K562 (cell line): ENCODE data around the gene TNKS2. TPM values are rescaled to one million over a fixed set of nuclear protein-coding genes. Genes with fewer than 3 reads are reported as not detected.

Source experiments
- ATAC-seq: fragments of 200-7000 bp; cut with Tn5 transposase; 3 replicates; pipeline ENCODE4 v1.9.1; 2020; ENCODE audit warnings: moderate library complexity
- BruUV-seq: library from RNA; stranded (reverse); fragments of 400-500 nt; replicated peaks from 2 replicates; lab custom pipeline; 2021; lab: Mats Ljungman, UMichigan
- CTCF ChIA-PET: fragments of 300-600 bp; formaldehyde crosslinking; extraction: SDS; loops from one replicate; lab custom pipeline; 2021; ENCODE audit warnings: low intra/inter-chr PET ratio; lab: Yijun Ruan, JAX
- POLR2A ChIA-PET: fragments of 300-600, 350-650 bp; sonication (Branson Sonifier 250); formaldehyde crosslinking; extraction: SDS; loops from one replicate; lab custom pipeline; 2021; ENCODE audit warnings: antibody characterized with exemption, inconsistent platforms; lab: Yijun Ruan, JAX
- DNase-seq, 4 experiments: peaks; one replicate each; pipeline versions ENCODE4 v3.0.0 to v3.0.0-alpha.2; 2011 to 2018; ENCODE audit warnings: low spot score in 3 of 4, mixed read lengths in 3 of 4; ENCODE audit errors: extremely low read depth in 1 of 4
- FAIRE-seq: peaks from 2 replicates; lab custom pipeline; 2011; peaks lifted over from hg19 to GRCh38; lab: Jason Lieb, UNC
- H2AFZ ChIP-seq: 2 replicates; pipeline ENCODE4 v1.6.0; 2011; ENCODE audit warnings: low read depth, low read length, control low read depth, inconsistent platforms
- H3K27ac ChIP-seq: fragments of 200-600 bp; 3 replicates; pipeline ENCODE4 v1.8.0; 2011; ENCODE audit warnings: low read depth, mild to moderate bottlenecking, control low read depth, inconsistent platforms, low read length, moderate library complexity, mixed read lengths; ENCODE audit errors: extremely low read depth
- H3K27me3 ChIP-seq, 2 experiments: fragments of 300-600 bp in 1 of 2; 2 replicates in 1 of 2; 3 replicates in 1 of 2; pipeline versions ENCODE4 v1.6.0 to v1.8.0; 2011; ENCODE audit warnings: inconsistent platforms in 2 of 2, low read length in 2 of 2, mild to moderate bottlenecking in 1 of 2, mixed read lengths in 1 of 2, moderate library complexity in 1 of 2; ENCODE audit not compliant: control insufficient read depth in 2 of 2, insufficient read depth in 2 of 2
- H3K36me3 ChIP-seq: fragments of 300-600 bp; 3 replicates; pipeline ENCODE4 v1.8.0; 2011; ENCODE audit warnings: mild to moderate bottlenecking, low read length, inconsistent platforms; ENCODE audit not compliant: control insufficient read depth, insufficient read depth
- H3K4me1 ChIP-seq, 2 experiments: fragments of 200-600 bp in 1 of 2; replicated peaks in 1 of 2; 2 replicates in 1 of 2; 3 replicates in 1 of 2; pipeline versions ENCODE4 v1.5.1 to v1.8.0; 2011; ENCODE audit warnings: inconsistent platforms in 2 of 2, low read length in 2 of 2, mild to moderate bottlenecking in 1 of 2, mixed read lengths in 1 of 2, moderate library complexity in 1 of 2; ENCODE audit not compliant: control insufficient read depth in 2 of 2, insufficient read depth in 2 of 2
- H3K4me2 ChIP-seq: 2 replicates; pipeline ENCODE4 v1.6.1; 2011; ENCODE audit warnings: low read length, control low read depth, inconsistent platforms, mixed read lengths; ENCODE audit not compliant: insufficient read depth
- H3K4me3 ChIP-seq: fragments of 200-600 bp; sonication (generic), shearing (Covaris generic); 2 replicates; pipeline ENCODE4 v1.5.1; 2016; ENCODE audit warnings: control low read depth, inconsistent platforms
- H3K79me2 ChIP-seq: fragments of 200-600 bp; 3 replicates; pipeline ENCODE4 v1.8.0; 2011; ENCODE audit warnings: low read length, inconsistent platforms; ENCODE audit not compliant: control insufficient read depth, insufficient read depth
- H3K9ac ChIP-seq, 2 experiments: 2 replicates each; pipeline versions ENCODE4 v1.6.0 to v1.6.1; 2011; ENCODE audit warnings: low read depth in 2 of 2, low read length in 2 of 2, control low read depth in 1 of 2, inconsistent platforms in 1 of 2, mild to moderate bottlenecking in 1 of 2, mixed read lengths in 1 of 2; ENCODE audit not compliant: insufficient read depth in 1 of 2
- H3K9me1 ChIP-seq: one replicate; pipeline ENCODE4 v1.6.0; 2011; ENCODE audit warnings: inconsistent platforms, mild to moderate bottlenecking, low read length, moderate library complexity; ENCODE audit not compliant: control insufficient read depth, insufficient read depth
- H3K9me3 ChIP-seq: replicated peaks from 2 replicates; pipeline ENCODE4 v1.5.1; 2011; ENCODE audit warnings: low read depth, low read length, inconsistent platforms; ENCODE audit not compliant: control insufficient read depth, insufficient read depth
- H4K20me1 ChIP-seq: replicated peaks from 2 replicates; pipeline ENCODE4 v1.6.1; 2011; ENCODE audit warnings: low read length, inconsistent platforms, mixed read lengths; ENCODE audit not compliant: control insufficient read depth, insufficient read depth
- CHD4 ChIP-seq: fragments of 200-600 bp; sonication (generic); IDR thresholded peaks from 3 replicates; pipeline ENCODE4 v1.6.1; 2012; ENCODE audit warnings: low read depth, mild to moderate bottlenecking, mixed read lengths, low read length, inconsistent platforms; ENCODE audit not compliant: insufficient read depth, insufficient replicate concordance, poor library complexity, severe bottlenecking
- DACH1 ChIP-seq: fragments of 450-650 bp; IDR thresholded peaks from 2 replicates; pipeline ENCODE4 v1.6.1; 2018; ENCODE audit not compliant: partially characterized antibody
- DIDO1 ChIP-seq: fragments of 450-650 bp; IDR thresholded peaks from 2 replicates; pipeline ENCODE4 v1.6.1; 2016; ENCODE audit warnings: low read depth, missing biosample characterization, missing genetic modification characterization
- FOXK2 ChIP-seq, 2 experiments: fragments of 450-650 bp; IDR thresholded peaks in 1 of 2; conservative IDR thresholded peaks in 1 of 2; 2 replicates each; pipeline ENCODE4 v1.6.1; 2016; ENCODE audit warnings: low read depth in 2 of 2, mild to moderate bottlenecking in 1 of 2
- MCM5 ChIP-seq: fragments of 450-650 bp; IDR thresholded peaks from 2 replicates; pipeline ENCODE4 v1.6.1; 2016; ENCODE audit warnings: low read depth
- ZEB2 ChIP-seq: fragments of 450-650 bp; IDR thresholded peaks from 2 replicates; pipeline ENCODE4 v1.6.1; 2016
- ZNF41 ChIP-seq: fragments of 250-450 bp; sonication (Bioruptor Pico); conservative IDR thresholded peaks from 2 replicates; pipeline ENCODE4 v1.4.0; 2020; ENCODE audit warnings: mild to moderate bottlenecking
- WGBS: fragments of 100-300 bp; shearing (Covaris generic); methylation state at CpG from one replicate; pipeline ENCODE4 v1.1.6; 2016; ENCODE audit warnings: low coverage, mixed read lengths; ENCODE audit not compliant: insufficient coverage; ENCODE audit errors: missing lambda C conversion rate; 5-methylcytosine and 5-hydroxymethylcytosine counted together
- in situ Hi-C: fragments of 300-500 bp; cut with MboI; formaldehyde crosslinking; loops from 4 replicates; pipeline ENCODE4 v1.15.0; 2018; ENCODE audit warnings: inconsistent platforms, mixed read lengths
- intact Hi-C: fragments of 100-400 bp; cut with micrococcal nuclease; formaldehyde crosslinking; loops from 2 replicates; pipeline ENCODE4 v1.14.2; 2022
- polyA plus RNA-seq, 8 experiments: library from polyadenylated mRNA; depleted of rRNA in 4 of 8; stranded (reverse) in 5 of 8; unstranded in 3 of 8; fragments of >200 nt; fragmentation: Nextera tagmentation in 2 of 8; fragmentation: Illumina TruSeq in 1 of 8; extraction: Ambion mirVana in 2 of 8; extraction: Trizol in 1 of 8; gene quantifications; 2 replicates each; pipeline versions ENCODE4 v1.2.1 to v1.2.3, GENCODE V29; 2011 to 2014; ENCODE audit warnings: inconsistent platforms in 1 of 8, missing spikeins in 1 of 8
- total RNA-seq, 7 experiments: library from RNA; depleted of rRNA in 6 of 7; stranded (reverse); fragments of >200 nt in 6 of 7; fragmentation: Illumina TruSeq in 2 of 7; extraction: Trizol in 2 of 7; gene quantifications; 2 replicates each; pipeline versions ENCODE4 v1.2.1 to v1.2.3, GENCODE V29; 2011 to 2021; ENCODE audit warnings: low replicate concordance in 1 of 7
- TF ChIP-seq, protein P1 (sequence below): sonication (generic); formaldehyde crosslinking; IDR thresholded peaks from 2 replicates; pipeline ENCODE4 v1.8.0; 2022; ENCODE audit warnings: mild to moderate bottlenecking, missing genetic modification reagents
- TF ChIP-seq, protein P2 (sequence below): fragments of 250-450 bp; sonication (Bioruptor Pico); IDR thresholded peaks from 2 replicates; pipeline ENCODE4 v1.9.0; 2021; ENCODE audit warnings: mild to moderate bottlenecking, inconsistent platforms
- TF ChIP-seq, protein P3 (sequence below): fragments of 450-650 bp; IDR thresholded peaks from 2 replicates; pipeline ENCODE4 v1.6.1; 2016
- TF ChIP-seq, protein P4 (sequence below): fragments of 250-450 bp; sonication (Bioruptor Pico); IDR thresholded peaks from 2 replicates; pipeline ENCODE4 v1.8.0; 2022; ENCODE audit warnings: inconsistent platforms, mild to moderate bottlenecking, moderate library complexity, borderline replicate concordance

TNKS2 gene
- total and polyA plus RNA-seq, 9 of the 15 experiments (the other 6 are each of a cell fraction or from before 2014, with no cell fraction given), result 3.5 to 19.8 (median 8.6) TPM

DNA sequence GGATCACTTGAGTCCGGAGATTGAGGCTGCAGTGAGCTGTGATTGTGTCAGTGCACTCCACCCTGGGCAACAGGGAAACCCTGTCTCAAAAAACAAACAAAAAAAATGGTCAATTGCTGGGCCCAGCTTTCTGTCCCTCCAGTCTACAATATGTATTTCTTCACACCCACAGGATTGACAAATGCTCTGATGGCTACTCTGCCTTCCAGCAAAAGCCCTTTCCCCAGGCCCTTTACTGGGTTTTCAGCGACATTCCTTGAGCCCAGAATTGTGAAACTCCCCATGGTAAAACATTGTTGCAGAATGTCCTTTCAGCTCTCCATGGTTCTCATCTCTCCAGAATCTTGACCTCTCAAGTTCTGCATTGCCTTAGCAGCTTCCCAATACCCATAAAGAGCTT is 23.7 kb upstream of the TNKS2 start:
- H3K27ac ChIP-seq, result no peak overlapping the region
- H2AFZ ChIP-seq, result no peak overlapping the region
- ChIA-PET CTCF (no interaction called here), POLR2A (interaction anchor here (2.3 kb wide), 1 partner anchor 10 kb away, joined by 8 read pairs; no protein-coding TSS in a partner anchor)
- no peak for TF ChIP-seq FOXK2 (conservative IDR thresholded peaks at IDR 0.05 in 1 of 2, IDR thresholded peaks at IDR 0.05 in 1 of 2; ENCODE audit: low read depth in 2 of 2)
- TF ChIP-seq, protein P1, sequence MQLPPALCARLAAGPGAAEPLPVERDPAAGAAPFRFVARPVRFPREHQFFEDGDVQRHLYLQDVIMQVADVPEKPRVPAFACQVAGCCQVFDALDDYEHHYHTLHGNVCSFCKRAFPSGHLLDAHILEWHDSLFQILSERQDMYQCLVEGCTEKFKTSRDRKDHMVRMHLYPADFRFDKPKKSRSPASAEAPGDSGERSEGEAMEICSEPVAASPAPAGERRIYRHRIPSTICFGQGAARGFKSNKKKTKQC (CRISPR knock-in tag), result no peak
- TF ChIP-seq ZEB2, result no peak
- TF ChIP-seq DACH1, result no peak
- TF ChIP-seq, protein P2, sequence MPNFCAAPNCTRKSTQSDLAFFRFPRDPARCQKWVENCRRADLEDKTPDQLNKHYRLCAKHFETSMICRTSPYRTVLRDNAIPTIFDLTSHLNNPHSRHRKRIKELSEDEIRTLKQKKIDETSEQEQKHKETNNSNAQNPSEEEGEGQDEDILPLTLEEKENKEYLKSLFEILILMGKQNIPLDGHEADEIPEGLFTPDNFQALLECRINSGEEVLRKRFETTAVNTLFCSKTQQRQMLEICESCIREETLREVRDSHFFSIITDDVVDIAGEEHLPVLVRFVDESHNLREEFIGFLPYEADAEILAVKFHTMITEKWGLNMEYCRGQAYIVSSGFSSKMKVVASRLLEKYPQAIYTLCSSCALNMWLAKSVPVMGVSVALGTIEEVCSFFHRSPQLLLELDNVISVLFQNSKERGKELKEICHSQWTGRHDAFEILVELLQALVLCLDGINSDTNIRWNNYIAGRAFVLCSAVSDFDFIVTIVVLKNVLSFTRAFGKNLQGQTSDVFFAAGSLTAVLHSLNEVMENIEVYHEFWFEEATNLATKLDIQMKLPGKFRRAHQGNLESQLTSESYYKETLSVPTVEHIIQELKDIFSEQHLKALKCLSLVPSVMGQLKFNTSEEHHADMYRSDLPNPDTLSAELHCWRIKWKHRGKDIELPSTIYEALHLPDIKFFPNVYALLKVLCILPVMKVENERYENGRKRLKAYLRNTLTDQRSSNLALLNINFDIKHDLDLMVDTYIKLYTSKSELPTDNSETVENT (CRISPR knock-in tag), result no peak
- TF ChIP-seq DIDO1 (tag), result no peak
- TF ChIP-seq CHD4, result no peak
- TF ChIP-seq, protein P3, sequence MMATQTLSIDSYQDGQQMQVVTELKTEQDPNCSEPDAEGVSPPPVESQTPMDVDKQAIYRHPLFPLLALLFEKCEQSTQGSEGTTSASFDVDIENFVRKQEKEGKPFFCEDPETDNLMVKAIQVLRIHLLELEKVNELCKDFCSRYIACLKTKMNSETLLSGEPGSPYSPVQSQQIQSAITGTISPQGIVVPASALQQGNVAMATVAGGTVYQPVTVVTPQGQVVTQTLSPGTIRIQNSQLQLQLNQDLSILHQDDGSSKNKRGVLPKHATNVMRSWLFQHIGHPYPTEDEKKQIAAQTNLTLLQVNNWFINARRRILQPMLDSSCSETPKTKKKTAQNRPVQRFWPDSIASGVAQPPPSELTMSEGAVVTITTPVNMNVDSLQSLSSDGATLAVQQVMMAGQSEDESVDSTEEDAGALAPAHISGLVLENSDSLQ, result no peak
- TF ChIP-seq, protein P4, sequence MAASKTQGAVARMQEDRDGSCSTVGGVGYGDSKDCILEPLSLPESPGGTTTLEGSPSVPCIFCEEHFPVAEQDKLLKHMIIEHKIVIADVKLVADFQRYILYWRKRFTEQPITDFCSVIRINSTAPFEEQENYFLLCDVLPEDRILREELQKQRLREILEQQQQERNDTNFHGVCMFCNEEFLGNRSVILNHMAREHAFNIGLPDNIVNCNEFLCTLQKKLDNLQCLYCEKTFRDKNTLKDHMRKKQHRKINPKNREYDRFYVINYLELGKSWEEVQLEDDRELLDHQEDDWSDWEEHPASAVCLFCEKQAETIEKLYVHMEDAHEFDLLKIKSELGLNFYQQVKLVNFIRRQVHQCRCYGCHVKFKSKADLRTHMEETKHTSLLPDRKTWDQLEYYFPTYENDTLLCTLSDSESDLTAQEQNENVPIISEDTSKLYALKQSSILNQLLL (CRISPR knock-in tag), result no peak
- TF ChIP-seq ZNF41 (CRISPR knock-in tag), result no peak
- no peak for TF ChIP-seq MCM5
- no peak overlapping the region for H3K4me3 ChIP-seq
- H3K27me3 ChIP-seq, result no peaks in the 10 kb centered on the region; a peak in 1 of 5 replicates
- 0% methylated on average over 2 of the region's 2 CpGs for WGBS
- no TSS peak for BruUV-seq
- ATAC-seq (no peak), FAIRE-seq (no peak), DNase-seq (no peak)
- no peak overlapping the region for H3K4me2 ChIP-seq
- no peak overlapping the region for H3K9ac ChIP-seq
- in situ Hi-C loops, result loop anchor here (25.0 kb wide), 1 partner anchor 663 kb away; no protein-coding TSS in a partner anchor
- no peaks in the 10 kb centered on the region for H3K9me1 ChIP-seq
- no peaks in the 10 kb centered on the region for H3K36me3 ChIP-seq
- no peaks in the 10 kb centered on the region for H3K4me1 ChIP-seq
- intact Hi-C loops, result no loop called here
- no peaks in the 10 kb centered on the region for H3K79me2 ChIP-seq
- no peaks in the 10 kb centered on the region for H3K9me3 ChIP-seq
- H4K20me1 ChIP-seq, result no peaks in the 10 kb centered on the region
